GM21447 (cell line): ENCODE results near the gene NRXN2.

Source experiments
- ATAC-seq: cut with Tn5 transposase; IDR thresholded peaks from one replicate; pipeline ENCODE4 v1.9.1; 2021; ENCODE audit not compliant: unreplicated experiment

NRXN2 gene

DNA sequence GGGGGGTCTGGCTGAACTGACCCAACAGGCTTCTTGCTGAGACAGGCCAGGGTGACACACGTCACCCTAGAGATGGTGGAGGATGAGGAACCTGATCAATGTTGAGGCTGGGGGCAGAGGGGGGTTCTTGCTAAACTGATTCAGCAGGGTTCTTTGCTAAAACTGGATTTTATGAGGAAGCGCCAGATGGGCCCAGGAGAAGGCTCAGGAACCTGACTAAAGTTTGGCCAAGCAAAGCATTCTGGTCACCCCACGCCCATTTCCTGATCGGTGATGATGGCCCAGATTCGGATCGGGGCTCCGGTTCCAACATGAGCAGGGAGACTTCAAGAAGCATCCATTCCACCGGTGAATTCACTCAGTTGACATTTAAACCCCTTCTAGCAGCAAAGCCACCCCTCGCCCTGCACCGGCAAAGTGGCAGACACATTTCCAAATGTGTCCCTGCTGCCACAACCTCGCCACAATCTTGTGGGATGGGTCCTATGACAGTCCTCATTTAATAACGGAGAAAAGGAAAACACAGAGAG lies 166.2 kb downstream of the NRXN2 start:
- no peak for ATAC-seq
